CD14-positive monocyte (primary cell): ENCODE results near the gene SEMA3F. TPM values are rescaled to one million over a fixed set of nuclear protein-coding genes. Genes with fewer than 3 reads are reported as not detected.
A peak's percentile ranks its signal among the peaks of the same experiment; 100 is the strongest.

Source experiments
- DNase-seq, 3 donors: peaks; one replicate each; pipeline ENCODE4 v3.0.0-alpha.2; 2011 to 2022
- H2AFZ ChIP-seq: 2 replicates; pipeline ENCODE4 v1.6.0; 2012; ENCODE audit warnings: mild to moderate bottlenecking, low read depth, low read length, inconsistent platforms; ENCODE audit not compliant: insufficient read depth, poor library complexity, severe bottlenecking
- H3K27ac ChIP-seq, 2 donors: 1 replicate in 1 of 2; 2 replicates in 1 of 2; pipeline ENCODE4 v1.5.1; 2012 to 2013; ENCODE audit warnings: low read length in 2 of 2, control low read depth in 1 of 2, inconsistent platforms in 1 of 2, low read depth in 1 of 2, mild to moderate bottlenecking in 1 of 2
- H3K27me3 ChIP-seq, 2 donors: one replicate each; pipeline versions ENCODE4 v1.6.0 to v1.6.1; 2011 to 2013; ENCODE audit warnings: low read length in 2 of 2; ENCODE audit not compliant: control insufficient read depth in 2 of 2, insufficient read depth in 2 of 2
- H3K36me3 ChIP-seq, 2 donors: replicated peaks in 1 of 2; 1 replicate in 1 of 2; 2 replicates in 1 of 2; pipeline versions ENCODE4 v1.5.1 to v1.6.1; 2012 to 2013; ENCODE audit warnings: low read length in 2 of 2, control low read depth in 1 of 2, inconsistent platforms in 1 of 2, mild to moderate bottlenecking in 1 of 2; ENCODE audit not compliant: insufficient read depth in 2 of 2, control insufficient read depth in 1 of 2
- H3K4me1 ChIP-seq, 2 donors: 1 replicate in 1 of 2; 2 replicates in 1 of 2; pipeline versions ENCODE4 v1.5.1 to v1.6.1; 2012 to 2013; ENCODE audit warnings: low read length in 2 of 2, control low read depth in 1 of 2, inconsistent platforms in 1 of 2, mild to moderate bottlenecking in 1 of 2, moderate library complexity in 1 of 2; ENCODE audit not compliant: insufficient read depth in 2 of 2, control insufficient read depth in 1 of 2
- H3K4me2 ChIP-seq: replicated peaks from 2 replicates; pipeline ENCODE3; 2012; ENCODE audit warnings: low read length, moderate library complexity, mild to moderate bottlenecking; ENCODE audit not compliant: poor library complexity, severe bottlenecking; ENCODE audit errors: extremely low read depth
- H3K4me3 ChIP-seq, 3 experiments: fragments of 200-600 bp in 1 of 3; sonication (generic) in 1 of 3; replicated peaks in 1 of 3; 1 replicate in 2 of 3; 2 replicates in 1 of 3; pipeline ENCODE4 v1.5.1; 2011 to 2013; ENCODE audit warnings: low read length in 3 of 3, mild to moderate bottlenecking in 3 of 3, control low read depth in 2 of 3, low read depth in 2 of 3, inconsistent platforms in 1 of 3, moderate library complexity in 1 of 3
- H3K79me2 ChIP-seq: 2 replicates; pipeline ENCODE4 v1.6.0; 2012; ENCODE audit warnings: mild to moderate bottlenecking, control low read depth, inconsistent platforms, low read length, moderate library complexity; ENCODE audit not compliant: insufficient read depth
- H3K9ac ChIP-seq: 2 replicates; pipeline ENCODE4 v1.6.0; 2017; ENCODE audit warnings: low read length, mild to moderate bottlenecking; ENCODE audit not compliant: insufficient read depth, poor library complexity, severe bottlenecking
- H3K9me3 ChIP-seq, 2 donors: replicated peaks in 1 of 2; 1 replicate in 1 of 2; 2 replicates in 1 of 2; pipeline versions ENCODE4 v1.5.1 to v1.6.1; 2012 to 2013; ENCODE audit warnings: low read length in 2 of 2, control low read depth in 1 of 2; ENCODE audit not compliant: control insufficient read depth in 1 of 2, insufficient read depth in 1 of 2
- H4K20me1 ChIP-seq: 2 replicates; pipeline ENCODE4 v1.6.0; 2012; ENCODE audit warnings: mild to moderate bottlenecking, low read length, control low read depth, moderate library complexity; ENCODE audit not compliant: insufficient read depth
- H3K27ac Mint-ChIP-seq, 7 donors: one replicate each; pipeline ENCODE4 v1.8.0; 2020; ENCODE audit warnings: mild to moderate bottlenecking in 7 of 7, mixed read lengths in 7 of 7, moderate library complexity in 6 of 7, inconsistent platforms in 2 of 7
- H3K27me3 Mint-ChIP-seq, 3 donors: one replicate each; pipeline ENCODE4 v1.8.0; 2021 to 2022; ENCODE audit warnings: low read depth in 3 of 3, mild to moderate bottlenecking in 3 of 3, mixed read lengths in 3 of 3, moderate library complexity in 3 of 3, inconsistent platforms in 1 of 3
- H3K36me3 Mint-ChIP-seq, 2 donors: one replicate each; pipeline ENCODE4 v1.8.0; 2020; ENCODE audit warnings: mixed read lengths in 2 of 2, inconsistent platforms in 1 of 2, mild to moderate bottlenecking in 1 of 2
- H3K4me1 Mint-ChIP-seq: one replicate; pipeline ENCODE4 v1.8.0; 2020; ENCODE audit warnings: mild to moderate bottlenecking, mixed read lengths
- H3K4me3 Mint-ChIP-seq, 2 donors: one replicate each; pipeline ENCODE4 v1.8.0; 2020; ENCODE audit warnings: mild to moderate bottlenecking in 2 of 2, mixed read lengths in 2 of 2, moderate library complexity in 1 of 2
- H3K9me3 Mint-ChIP-seq, 7 donors: one replicate each; pipeline ENCODE4 v1.8.0; 2020 to 2022; ENCODE audit warnings: mixed read lengths in 7 of 7, mild to moderate bottlenecking in 6 of 7, moderate library complexity in 6 of 7, inconsistent platforms in 2 of 7
- WGBS: methylation state at CpG from one replicate; pipeline ENCODE4 v1.1.5; 2013; ENCODE audit warnings: missing lambda C conversion rate; ENCODE audit not compliant: insufficient coverage; 5-methylcytosine and 5-hydroxymethylcytosine counted together
- intact Hi-C, 2 donors: fragments of 100-400 bp; cut with micrococcal nuclease; formaldehyde crosslinking; loops; one replicate each; pipeline versions ENCODE4 v1.15.0 to v1.15.1; 2023
- polyA plus RNA-seq, 3 donors: library from polyadenylated mRNA; depleted of rRNA in 1 of 3; unstranded in 2 of 3; stranded (reverse) in 1 of 3; fragments of 300-500 nt in 2 of 3; fragments of >200 nt in 1 of 3; fragmentation: Illumina TruSeq in 2 of 3; gene quantifications; 1 replicate in 2 of 3; 2 replicates in 1 of 3; pipeline ENCODE4 v1.2.3, GENCODE V29; 2012 to 2021
- TF ChIP-seq, protein P1 (sequence below): fragments of 200-600 bp; IDR thresholded peaks from one replicate; pipeline ENCODE4 v1.8.0; 2022; ENCODE audit warnings: antibody characterized with exemption, mild to moderate bottlenecking

The SEMA3F gene
- polyA plus RNA-seq, 3 donors, result 0.01 TPM; not detected in 2

DNA sequence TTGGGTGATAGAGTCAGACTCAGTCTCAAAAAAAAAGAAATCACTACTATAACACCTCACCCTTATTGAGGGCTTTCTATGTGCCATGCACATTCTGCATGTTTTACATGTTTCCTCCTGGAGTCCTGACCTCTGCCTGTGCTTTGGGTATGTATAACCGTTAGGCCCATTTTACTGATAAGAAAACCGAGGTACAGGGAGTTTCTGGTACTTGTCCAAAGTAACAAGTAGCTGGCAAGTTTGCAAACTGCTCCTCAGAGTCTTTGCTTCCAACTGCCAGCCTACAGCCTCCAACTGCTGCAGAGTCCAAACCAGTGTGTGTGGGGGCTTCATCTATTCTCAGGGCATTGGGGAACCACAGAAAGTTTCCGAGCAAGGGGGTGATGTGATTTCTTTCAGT lies 77.2 kb downstream of the SEMA3F start:
- Histone ChIP-seq H3K9ac (no peak overlapping the region), H4K20me1 (peaks cover 12% of the 10 kb centered on the region), H3K4me3 (no peak overlapping the region), H3K4me2 (no peak overlapping the region), H2AFZ (no peak overlapping the region), H3K36me3 (peaks cover 0 to 3% of the 10 kb centered on the region in 2 donors), H3K79me2 (peaks cover 91% of the 10 kb centered on the region), H3K4me1 (peaks cover 79 to 83% of the 10 kb centered on the region in 2 donors), H3K27me3 (no peaks in the 10 kb centered on the region), H3K27ac (no peak overlapping the region), H3K9me3 (no peaks in the 10 kb centered on the region)
- H3K27me3 Mint-ChIP-seq, result peaks cover 0 to 2% (median 2%) of the 10 kb centered on the region in 3 donors
- H3K27ac Mint-ChIP-seq, result peak overlapping the region in 1 of 7 donors; percentile 70
- DNase-seq, result no peak
- H3K36me3 Mint-ChIP-seq, result peaks cover 3 to 9% of the 10 kb centered on the region in 2 donors
- TF ChIP-seq, protein P1, sequence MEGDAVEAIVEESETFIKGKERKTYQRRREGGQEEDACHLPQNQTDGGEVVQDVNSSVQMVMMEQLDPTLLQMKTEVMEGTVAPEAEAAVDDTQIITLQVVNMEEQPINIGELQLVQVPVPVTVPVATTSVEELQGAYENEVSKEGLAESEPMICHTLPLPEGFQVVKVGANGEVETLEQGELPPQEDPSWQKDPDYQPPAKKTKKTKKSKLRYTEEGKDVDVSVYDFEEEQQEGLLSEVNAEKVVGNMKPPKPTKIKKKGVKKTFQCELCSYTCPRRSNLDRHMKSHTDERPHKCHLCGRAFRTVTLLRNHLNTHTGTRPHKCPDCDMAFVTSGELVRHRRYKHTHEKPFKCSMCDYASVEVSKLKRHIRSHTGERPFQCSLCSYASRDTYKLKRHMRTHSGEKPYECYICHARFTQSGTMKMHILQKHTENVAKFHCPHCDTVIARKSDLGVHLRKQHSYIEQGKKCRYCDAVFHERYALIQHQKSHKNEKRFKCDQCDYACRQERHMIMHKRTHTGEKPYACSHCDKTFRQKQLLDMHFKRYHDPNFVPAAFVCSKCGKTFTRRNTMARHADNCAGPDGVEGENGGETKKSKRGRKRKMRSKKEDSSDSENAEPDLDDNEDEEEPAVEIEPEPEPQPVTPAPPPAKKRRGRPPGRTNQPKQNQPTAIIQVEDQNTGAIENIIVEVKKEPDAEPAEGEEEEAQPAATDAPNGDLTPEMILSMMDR, result no peak
- intact Hi-C loops, result no loop called here
- H3K9me3 Mint-ChIP-seq, result no peaks in the 10 kb centered on the region
- H3K4me1 Mint-ChIP-seq, result peaks cover 75% of the 10 kb centered on the region
- no peak overlapping the region for H3K4me3 Mint-ChIP-seq
- WGBS, result 100% methylated on average over 1 of the region's 3 CpGs

DNA sequence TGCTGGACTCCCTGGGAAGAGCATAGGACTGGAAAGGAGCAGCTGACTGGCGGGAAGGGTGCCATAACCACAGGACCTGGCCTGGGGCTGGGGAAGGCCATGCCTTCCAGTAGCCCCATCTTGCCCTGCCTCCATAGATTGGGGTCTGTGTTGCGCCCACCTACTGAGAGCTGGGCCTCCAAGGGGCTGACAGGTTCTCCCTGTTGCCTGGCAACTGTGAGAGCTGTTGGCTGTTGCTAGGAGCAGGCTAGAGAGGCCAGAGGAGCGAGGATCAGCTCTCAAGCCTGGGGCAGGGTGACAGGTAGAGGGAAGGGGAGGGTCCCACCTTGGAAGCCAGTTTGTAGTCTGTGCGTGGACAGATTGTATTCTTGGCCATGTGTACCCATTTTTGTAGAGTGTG lies 78.1 kb downstream of the SEMA3F start:
- intact Hi-C loops, result no loop called here
- H3K27ac Mint-ChIP-seq, result peak overlapping the region; percentile 80 to 95 (median 85)
- TF ChIP-seq, protein P1, result no peak
- Histone ChIP-seq H2AFZ (no peak overlapping the region), H3K27me3 (no peaks in the 10 kb centered on the region), H3K4me3 (no peak overlapping the region), H3K4me2 (peak overlapping the region; percentile 2), H3K4me1 (peaks cover 72 to 76% of the 10 kb centered on the region in 2 donors), H3K36me3 (peaks cover 0 to 3% of the 10 kb centered on the region in 2 donors), H4K20me1 (peaks cover 21% of the 10 kb centered on the region), H3K9me3 (no peaks in the 10 kb centered on the region), H3K79me2 (peaks cover 92% of the 10 kb centered on the region), H3K9ac (no peak overlapping the region), H3K27ac (peak overlapping the region in 1 of 2 donors; percentile 85)
- DNase-seq, result no peak
- H3K9me3 Mint-ChIP-seq, result no peaks in the 10 kb centered on the region
- peaks cover 3 to 10% of the 10 kb centered on the region in 2 donors for H3K36me3 Mint-ChIP-seq
- H3K27me3 Mint-ChIP-seq, result peaks cover 0 to 3% (median 2%) of the 10 kb centered on the region in 3 donors
- WGBS, result 95% methylated on average over 4 of the region's 4 CpGs
- no peak overlapping the region for H3K4me3 Mint-ChIP-seq
- peaks cover 68% of the 10 kb centered on the region for H3K4me1 Mint-ChIP-seq
